Stimulated activated CD8-positive, alpha-beta memory T cell treated with anti-CD3 and anti-CD28 coated beads, Interleukin-7, amount 100 ng/mL, for 48 hours (primary cell): ENCODE data around the gene OPA3.

Experiments used
- DNase-seq, 2 donors: peaks; one replicate each; pipeline ENCODE4 v3.0.0-alpha.2; 2020; ENCODE audit warnings: low read depth in 1 of 2; ENCODE audit errors: extremely low read depth in 1 of 2

Gene OPA3

GRCh38 chr19:45484273-45484945 lies 100.2 kb downstream of the OPA3 start:
- no peak for DNase-seq

- no peak for DNase-seq
Measured at GRCh38 chr19:45483033-45483432, 101.6 kb downstream of the OPA3 start.

GRCh38 chr19:45478454-45479238 lies 106.0 kb downstream of the OPA3 start:
- peak; percentile 75 to 85 for DNase-seq

- DNase-seq = no peak
Measured at GRCh38 chr19:45477713-45478453, 106.7 kb downstream of the OPA3 start.
